GM21825 (cell line): Measurements from ENCODE around the gene TBRG1.
A peak's percentile ranks its signal among the peaks of the same experiment; 100 is the strongest.

ENCODE experiments used
- ATAC-seq: cut with Tn5 transposase; IDR thresholded peaks from one replicate; pipeline ENCODE4 v1.9.1; 2021; ENCODE audit warnings: mild to moderate bottlenecking, moderate library complexity; ENCODE audit not compliant: unreplicated experiment

Gene TBRG1

GRCh38 chr11:124658501-124658900, 35.8 kb downstream of the TBRG1 start:
- ATAC-seq, result no peak

GRCh38 chr11:124658986-124659385, 36.3 kb downstream of the TBRG1 start:
- no peak for ATAC-seq

GRCh38 chr11:124661553-124661952, 38.9 kb downstream of the TBRG1 start:
- ATAC-seq, result no peak

- ATAC-seq, result no peak
These were observed 39.4 kb downstream of the TBRG1 start for GRCh38 chr11:124662106-124662505.

GRCh38 chr11:124663861-124664260, 41.2 kb downstream of the TBRG1 start:
- no peak for ATAC-seq

- ATAC-seq, result no peak
These were observed 44.9 kb downstream of the TBRG1 start for GRCh38 chr11:124667601-124668000.

GRCh38 chr11:124669193-124669592, 46.5 kb downstream of the TBRG1 start:
- ATAC-seq, result peak; percentile 29

GRCh38 chr11:124670732-124671131, 48.1 kb downstream of the TBRG1 start:
- ATAC-seq, result no peak

GRCh38 chr11:124672536-124673215, 50.0 kb downstream of the TBRG1 start:
- ATAC-seq, result peak; percentile 2

GRCh38 chr11:124673333-124674167, 50.9 kb downstream of the TBRG1 start, which contains the start of the genes SIAE and SPA17:
Gene SIAE (minus strand): TSS chr11:124673739. CDS start chr11:124673708, 31 bp downstream.
Gene SPA17 (plus strand): TSS chr11:124673904. CDS start chr11:124675265, 1,361 bp downstream.
- ATAC-seq, result peak; percentile 89

GRCh38 chr11:124674168-124674517, 51.5 kb downstream of the TBRG1 start:
- no peak for ATAC-seq

- ATAC-seq, result no peak
These were observed 51.9 kb downstream of the TBRG1 start for GRCh38 chr11:124674571-124674970.

- ATAC-seq, result no peak
These were observed 53.7 kb downstream of the TBRG1 start for GRCh38 chr11:124676386-124676785.

- no peak for ATAC-seq
These were observed 55.8 kb downstream of the TBRG1 start for GRCh38 chr11:124678416-124678815.

- no peak for ATAC-seq
These were observed 58.8 kb downstream of the TBRG1 start for GRCh38 chr11:124681421-124681820.

- no peak for ATAC-seq
These were observed 59.8 kb downstream of the TBRG1 start for GRCh38 chr11:124682443-124682842.
